ENCODE results near the gene MUC6.

GRCh38 chr11:967995-968751, 68.3 kb downstream of the MUC6 start:
- TF ChIP-seq PATZ1 (CRISPR knock-in tag; IDR thresholded peaks at IDR 0.05; ENCODE audit: borderline replicate concordance), result no peak
- no peak for TF ChIP-seq ZFP30 (CRISPR knock-in tag; IDR thresholded peaks at IDR 0.05)
- TF ChIP-seq ZFP3 (CRISPR knock-in tag; IDR thresholded peaks at IDR 0.05), result no peak
- no peak for TF ChIP-seq TOX (CRISPR knock-in tag; IDR thresholded peaks at IDR 0.05; ENCODE audit: borderline replicate concordance)
- no peak for TF ChIP-seq CREB5 (CRISPR knock-in tag; IDR thresholded peaks at IDR 0.05; ENCODE audit: low read depth)
- no peak for TF ChIP-seq ARNTL (CRISPR knock-in tag; IDR thresholded peaks at IDR 0.05; ENCODE audit: borderline replicate concordance, low read depth)
- TF ChIP-seq ZC3H10 (CRISPR knock-in tag; IDR thresholded peaks at IDR 0.05), result no peak

All from SK-N-SH treated with all-trans-retinoic acid at 6 μM for 48 hours (cell line).